Ishikawa (cell line): Measurements from ENCODE around the gene SNX3.

Source experiments
- EP300 ChIP-seq: IDR thresholded peaks from 2 replicates; pipeline ENCODE4 v1.6.1; 2012; ENCODE audit warnings: borderline replicate concordance
- TAF1 ChIP-seq: IDR thresholded peaks from 2 replicates; pipeline ENCODE4 v1.6.1; 2012; ENCODE audit warnings: low read depth, mild to moderate bottlenecking
- TCF12 ChIP-seq: IDR thresholded peaks from 2 replicates; pipeline ENCODE4 v1.6.1; 2012; ENCODE audit warnings: low read depth
- YY1 ChIP-seq: IDR thresholded peaks from 2 replicates; pipeline ENCODE4 v1.6.1; 2012; ENCODE audit warnings: low read depth

GRCh38 chr6:108228416-108228815 is 32.4 kb downstream of the SNX3 start:
- TF ChIP-seq TAF1 = no peak
- TF ChIP-seq TCF12 = no peak
- no peak for TF ChIP-seq YY1
- no peak for TF ChIP-seq EP300
